Fibroblast of lung (primary cell): ENCODE measurements around the gene KCTD15. TPM values are rescaled to one million over a fixed set of nuclear protein-coding genes. Genes with fewer than 3 reads are reported as not detected.
A peak's percentile ranks its signal among the peaks of the same experiment; 100 is the strongest.

Experiments
- DNase-seq, 2 donors: peaks; one replicate each; pipeline versions ENCODE4 v3.0.0 to v3.0.0-alpha.2; 2010; ENCODE audit warnings: low read depth in 2 of 2
- H2AFZ ChIP-seq: 2 replicates; pipeline ENCODE4 v1.5.1; 2012; ENCODE audit warnings: low read length, control low read depth, inconsistent platforms
- H3K27ac ChIP-seq: 2 replicates; pipeline ENCODE4 v1.5.1; 2011; ENCODE audit warnings: low read length, control low read depth; ENCODE audit not compliant: insufficient read depth
- H3K27me3 ChIP-seq: 2 replicates; pipeline ENCODE4 v1.5.1; 2011; ENCODE audit warnings: mild to moderate bottlenecking, low read length; ENCODE audit not compliant: control insufficient read depth, insufficient read depth
- H3K36me3 ChIP-seq: 2 replicates; pipeline ENCODE4 v1.5.1; 2011; ENCODE audit warnings: low read length; ENCODE audit not compliant: control insufficient read depth, insufficient read depth
- H3K4me1 ChIP-seq: 2 replicates; pipeline ENCODE4 v1.5.1; 2011; ENCODE audit warnings: low read length; ENCODE audit not compliant: control insufficient read depth, insufficient read depth; ENCODE audit errors: extremely low read depth
- H3K4me2 ChIP-seq: 2 replicates; pipeline ENCODE4 v1.5.1; 2011; ENCODE audit warnings: low read length, control low read depth; ENCODE audit not compliant: insufficient read depth; ENCODE audit errors: extremely low read depth
- H3K4me3 ChIP-seq, 4 experiments: fragments of 200-600 bp in 1 of 4; sonication (generic) in 1 of 4; replicated peaks in 1 of 4; 2 replicates each; pipeline ENCODE4 v1.5.1; 2011 to 2016; ENCODE audit warnings: low read length in 4 of 4, low read depth in 3 of 4, mild to moderate bottlenecking in 3 of 4, control low read depth in 2 of 4, inconsistent platforms in 1 of 4, mixed read lengths in 1 of 4; ENCODE audit not compliant: insufficient read depth in 1 of 4; ENCODE audit errors: control extremely low read depth in 1 of 4
- H3K79me2 ChIP-seq: 2 replicates; pipeline ENCODE4 v1.5.1; 2012; ENCODE audit warnings: mild to moderate bottlenecking, low read length, inconsistent platforms; ENCODE audit not compliant: control insufficient read depth, insufficient read depth
- H3K9ac ChIP-seq: 2 replicates; pipeline ENCODE4 v1.5.1; 2011; ENCODE audit warnings: mild to moderate bottlenecking, low read length, control low read depth; ENCODE audit not compliant: insufficient read depth
- H3K9me3 ChIP-seq: 2 replicates; pipeline ENCODE4 v1.5.1; 2012; ENCODE audit warnings: low read depth, low read length; ENCODE audit not compliant: control insufficient read depth, insufficient read depth
- H4K20me1 ChIP-seq: 2 replicates; pipeline ENCODE4 v1.5.1; 2011; ENCODE audit warnings: low read length; ENCODE audit not compliant: control insufficient read depth, insufficient read depth; ENCODE audit errors: extremely low read depth
- EZH2 ChIP-seq: IDR thresholded peaks from 2 replicates; pipeline ENCODE4 v1.5.1; 2012; ENCODE audit warnings: low read length, control low read depth, mild to moderate bottlenecking; ENCODE audit errors: missing control alignments
- polyA plus RNA-seq, 2 donors: library from polyadenylated mRNA; depleted of rRNA in 1 of 2; stranded (reverse) in 1 of 2; unstranded in 1 of 2; fragments of >200 nt; gene quantifications; 2 replicates each; pipeline ENCODE4 v1.2.1, GENCODE V29; 2011 to 2012; ENCODE audit warnings: missing spikeins in 1 of 2
- total RNA-seq: library from RNA; depleted of rRNA; stranded (reverse); fragments of >200 nt; gene quantifications from 2 replicates; pipeline ENCODE4 v1.2.1, GENCODE V29; 2014
- TF ChIP-seq, protein P1 (sequence below), 2 donors: IDR thresholded peaks in 1 of 2; conservative IDR thresholded peaks in 1 of 2; 1 replicate in 1 of 2; 2 replicates in 1 of 2; pipeline ENCODE4 v1.5.1; 2011 to 2012; ENCODE audit warnings: low read length in 2 of 2, control low read depth in 1 of 2, inconsistent platforms in 1 of 2, low read depth in 1 of 2, mild to moderate bottlenecking in 1 of 2

Gene KCTD15
- total and polyA plus RNA-seq, 2 donors (not counting 1 experiment from before 2014, with no cell fraction given): 3.3 to 9.7 TPM

DNA sequence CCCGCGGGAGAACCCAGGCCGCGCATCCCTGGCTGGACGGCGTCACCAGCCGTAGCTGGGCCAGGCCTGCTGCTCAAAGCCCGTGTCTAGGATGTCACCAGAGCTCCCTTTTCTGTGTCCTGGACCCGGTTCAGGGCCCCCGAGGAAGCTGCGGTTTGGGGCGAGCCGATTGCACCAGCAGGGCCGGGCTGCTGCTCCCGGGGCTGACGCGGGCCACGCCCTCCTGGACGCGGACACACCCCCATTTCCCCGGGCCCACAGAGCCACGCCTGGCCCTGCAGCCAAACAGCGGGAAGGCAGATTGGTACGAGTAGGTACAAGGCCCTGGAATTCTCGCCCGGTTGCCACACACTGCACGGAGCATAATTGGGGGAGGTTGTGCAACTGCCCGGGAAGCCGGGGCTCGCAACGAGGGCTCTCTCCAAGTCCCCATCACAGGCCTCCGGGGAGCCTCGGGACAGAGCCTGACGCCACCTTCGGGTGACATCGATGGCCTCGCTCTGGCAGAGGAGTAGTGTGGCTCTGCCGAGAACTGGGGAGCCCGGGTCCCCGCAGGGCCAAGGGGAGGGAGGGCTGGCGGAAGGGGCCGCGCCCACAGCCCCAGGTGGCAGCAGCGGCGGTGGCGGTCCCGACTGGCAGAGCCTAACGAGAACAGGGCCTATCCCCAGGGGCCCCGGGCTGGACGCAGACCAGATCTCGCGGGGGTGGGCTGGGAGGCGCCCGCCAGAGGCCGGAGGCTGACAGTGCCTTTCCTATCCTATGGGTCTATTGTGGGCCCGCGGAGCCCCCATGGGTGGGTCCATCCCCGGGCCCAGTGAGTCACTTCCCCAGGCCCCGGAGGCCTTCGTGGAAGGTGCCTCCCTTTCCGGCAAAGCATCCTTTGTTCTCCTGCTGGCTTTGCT, 23.5 kb downstream of the KCTD15 start:
- Histone ChIP-seq H3K79me2 (no peaks in the 10 kb centered on the region), H3K27ac (peak overlapping the region; percentile 38), H3K4me1 (peaks cover 5% of the 10 kb centered on the region), H2AFZ (peak overlapping the region; percentile 78), H3K9me3 (no peaks in the 10 kb centered on the region), H3K4me2 (peak overlapping the region; percentile 78), H3K27me3 (no peaks in the 10 kb centered on the region), H3K36me3 (no peaks in the 10 kb centered on the region), H3K4me3 (peak overlapping the region; percentile 17 to 49 (median 36)), H3K9ac (peak overlapping the region; percentile 50), H4K20me1 (no peaks in the 10 kb centered on the region)
- TF ChIP-seq, protein P1, sequence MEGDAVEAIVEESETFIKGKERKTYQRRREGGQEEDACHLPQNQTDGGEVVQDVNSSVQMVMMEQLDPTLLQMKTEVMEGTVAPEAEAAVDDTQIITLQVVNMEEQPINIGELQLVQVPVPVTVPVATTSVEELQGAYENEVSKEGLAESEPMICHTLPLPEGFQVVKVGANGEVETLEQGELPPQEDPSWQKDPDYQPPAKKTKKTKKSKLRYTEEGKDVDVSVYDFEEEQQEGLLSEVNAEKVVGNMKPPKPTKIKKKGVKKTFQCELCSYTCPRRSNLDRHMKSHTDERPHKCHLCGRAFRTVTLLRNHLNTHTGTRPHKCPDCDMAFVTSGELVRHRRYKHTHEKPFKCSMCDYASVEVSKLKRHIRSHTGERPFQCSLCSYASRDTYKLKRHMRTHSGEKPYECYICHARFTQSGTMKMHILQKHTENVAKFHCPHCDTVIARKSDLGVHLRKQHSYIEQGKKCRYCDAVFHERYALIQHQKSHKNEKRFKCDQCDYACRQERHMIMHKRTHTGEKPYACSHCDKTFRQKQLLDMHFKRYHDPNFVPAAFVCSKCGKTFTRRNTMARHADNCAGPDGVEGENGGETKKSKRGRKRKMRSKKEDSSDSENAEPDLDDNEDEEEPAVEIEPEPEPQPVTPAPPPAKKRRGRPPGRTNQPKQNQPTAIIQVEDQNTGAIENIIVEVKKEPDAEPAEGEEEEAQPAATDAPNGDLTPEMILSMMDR (conservative IDR thresholded peaks at IDR 0.05 in 1 of 2, IDR thresholded peaks at IDR 0.05 in 1 of 2; ENCODE audit: low read depth in 1 of 2, low read length in 2 of 2): no peak
- TF ChIP-seq EZH2: no peak
- DNase-seq: peak; percentile 66 to 76

- Histone ChIP-seq H3K4me2 (no peak overlapping the region), H3K4me1 (peaks cover 5% of the 10 kb centered on the region), H2AFZ (no peak overlapping the region), H3K9me3 (no peaks in the 10 kb centered on the region), H3K27me3 (no peaks in the 10 kb centered on the region), H3K27ac (no peak overlapping the region), H3K9ac (no peak overlapping the region), H3K36me3 (no peaks in the 10 kb centered on the region), H3K79me2 (no peaks in the 10 kb centered on the region), H3K4me3 (no peak overlapping the region), H4K20me1 (no peaks in the 10 kb centered on the region)
- no peak for DNase-seq
- TF ChIP-seq EZH2: no peak
- TF ChIP-seq, protein P1 (conservative IDR thresholded peaks at IDR 0.05 in 1 of 2, IDR thresholded peaks at IDR 0.05 in 1 of 2; ENCODE audit: low read depth in 1 of 2, low read length in 2 of 2): no peak
These were observed 25.2 kb downstream of the KCTD15 start for GRCh38 chr19:33821871-33822270.

GRCh38 chr19:33823341-33823740, 26.7 kb downstream of the KCTD15 start:
- no peaks in the 10 kb centered on the region for H3K36me3 ChIP-seq
- no peaks in the 10 kb centered on the region for H4K20me1 ChIP-seq
- no peak overlapping the region for H3K9ac ChIP-seq
- H3K4me3 ChIP-seq: no peak overlapping the region
- no peak overlapping the region for H3K4me2 ChIP-seq
- H3K79me2 ChIP-seq: no peaks in the 10 kb centered on the region
- H3K4me1 ChIP-seq: peaks cover 5% of the 10 kb centered on the region
- H3K27ac ChIP-seq: no peak overlapping the region
- DNase-seq: no peak
- H3K27me3 ChIP-seq: no peaks in the 10 kb centered on the region
- no peak overlapping the region for H2AFZ ChIP-seq
- TF ChIP-seq, protein P1 (conservative IDR thresholded peaks at IDR 0.05 in 1 of 2, IDR thresholded peaks at IDR 0.05 in 1 of 2; ENCODE audit: low read depth in 1 of 2, low read length in 2 of 2): no peak
- no peak for TF ChIP-seq EZH2
- H3K9me3 ChIP-seq: no peaks in the 10 kb centered on the region
